Ovary (tissue), 9 donors: Measurements from ENCODE around the gene DGKG. TPM values are rescaled to one million over a fixed set of nuclear protein-coding genes. Genes with fewer than 3 reads are reported as not detected.

Source experiments
- DNase-seq, 5 donors: peaks; one replicate each; pipeline ENCODE4 v3.0.0-alpha.2; 2019 to 2020
- H3K27ac ChIP-seq, 2 donors: fragments of 200-600 bp; one replicate each; pipeline versions ENCODE4 v1.5.1 to v1.8.0; 2019 to 2022
- H3K27me3 ChIP-seq: fragments of 200-600 bp; one replicate; pipeline ENCODE4 v1.8.0; 2022
- H3K36me3 ChIP-seq: fragments of 200-600 bp; sonication (generic); one replicate; pipeline ENCODE4 v1.5.1; 2019
- H3K4me1 ChIP-seq: one replicate; pipeline ENCODE4 v1.8.1; 2013; ENCODE audit warnings: mild to moderate bottlenecking, moderate library complexity; ENCODE audit not compliant: insufficient read depth
- H3K4me3 ChIP-seq: fragments of 200-600 bp; sonication (generic); one replicate; pipeline ENCODE4 v1.5.1; 2017
- H3K9me3 ChIP-seq, 2 donors: fragments of 200-600 bp in 1 of 2; sonication (generic) in 1 of 2; one replicate each; pipeline versions ENCODE4 v1.5.1 to v1.8.1; 2013 to 2019; ENCODE audit warnings: mild to moderate bottlenecking in 1 of 2, moderate library complexity in 1 of 2
- CTCF ChIP-seq, 3 donors: fragments of 450-650 bp in 2 of 3; fragments of 200-600 bp in 1 of 3; IDR thresholded peaks; one replicate each; pipeline versions ENCODE4 v1.5.1 to v1.8.0; 2016 to 2022; ENCODE audit warnings: antibody characterized with exemption in 3 of 3, mild to moderate bottlenecking in 1 of 3
- EP300 ChIP-seq: sonication (generic); formaldehyde crosslinking; IDR thresholded peaks from one replicate; pipeline ENCODE4 v1.6.1; 2017; ENCODE audit warnings: antibody characterized with exemption
- POLR2A ChIP-seq: fragments of 450-650 bp; IDR thresholded peaks from one replicate; pipeline ENCODE4 v1.6.1; 2017; ENCODE audit warnings: antibody characterized with exemption, mild to moderate bottlenecking, moderate library complexity
- WGBS, 3 donors: extraction: QIAGEN DNeasy Blood & Tissue Kit in 1 of 3; methylation state at CpG; one replicate each; pipeline versions ENCODE4 v1.1.5 to v1.1.7; 2013 to 2017; 5-methylcytosine and 5-hydroxymethylcytosine counted together
- intact Hi-C, 4 donors: fragments of 100-400 bp; cut with DNase I; formaldehyde crosslinking; loops; one replicate each; pipeline versions ENCODE4 v1.11.0 to v1.15.1; 2022 to 2023
- polyA plus RNA-seq, 2 donors: library from polyadenylated mRNA; stranded (reverse); fragments of 200-250 nt in 1 of 2; fragments of 350-450 nt in 1 of 2; fragmentation: Illumina TruSeq in 1 of 2; extraction: RNeasy Lipid Tissue Mini Kit (QIAGEN cat#74804) in 1 of 2; gene quantifications; one replicate each; pipeline ENCODE4 v1.2.3, GENCODE V29; 2013 to 2014
- total RNA-seq, 7 donors: library from RNA; depleted of rRNA in 2 of 7; stranded (reverse); fragments of >200 nt in 2 of 7; fragmentation: NEBNext Ultra II Directional in 3 of 7; extraction: Animal tissue kit (Norgen Biotek cat#: 25700) in 3 of 7; gene quantifications; one replicate each; pipeline versions ENCODE4 v1.1.0 to v1.2.4, GENCODE V29; 2016 to 2023
- donor health status: DM: no; HTN: no; CAD: no; lungs with moderate emphysema.
- donor health status: DM: no; HTN: no; CAD: no.
- donor health status: Bipolar disorder and iron deficiency.
- donor health status: DM: yes; HTN: yes; CAD: no.
- donor health status: DM: no; HTN: no; CAD: no.
- donor health status: DM: yes; HTN: yes; CAD: no.

The DGKG gene
- total and polyA plus RNA-seq, 9 donors, result 1.0 to 7.0 (median 4.1) TPM

DNA sequence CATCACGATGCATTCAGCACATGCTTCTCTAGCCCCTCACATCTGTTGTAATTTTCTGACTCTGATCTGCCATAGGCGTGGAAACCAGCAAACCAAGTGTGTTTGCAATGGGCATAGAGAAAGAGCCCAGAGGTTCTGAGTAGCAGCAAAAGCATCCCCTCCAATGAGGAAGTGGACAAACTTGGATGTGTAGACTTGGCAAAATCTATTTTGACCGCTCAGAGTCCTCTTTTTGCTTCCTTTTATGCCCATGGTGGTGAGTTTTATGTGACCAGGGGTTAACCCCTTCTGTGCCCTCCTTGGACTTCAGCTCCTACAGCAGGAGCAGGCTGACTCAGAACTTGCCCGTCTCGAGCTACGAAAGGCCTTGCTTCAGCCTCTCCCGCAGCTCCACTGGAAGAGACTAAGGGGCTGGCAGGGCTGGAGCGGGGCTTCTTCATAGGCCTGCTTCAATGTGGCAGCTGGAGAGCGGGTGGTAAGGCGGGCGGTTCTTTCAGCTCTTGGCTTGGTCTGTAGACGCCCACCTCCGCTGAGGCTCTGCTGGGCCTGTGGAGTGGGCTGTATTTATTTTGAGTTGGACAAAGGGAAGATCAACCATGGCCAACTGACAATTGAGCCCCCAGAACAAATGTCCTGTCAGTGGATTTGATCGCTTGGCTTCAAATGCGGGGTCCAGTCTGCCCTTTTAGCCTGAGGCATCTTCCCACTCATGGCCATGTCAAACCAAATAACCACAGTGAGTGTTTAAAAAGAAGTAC is 246.6 kb downstream of the DGKG start:
- H3K27ac ChIP-seq, result no peak overlapping the region
- intact Hi-C loops, result no loop called here
- H3K4me3 ChIP-seq, result no peak overlapping the region
- H3K36me3 ChIP-seq, result no peaks in the 10 kb centered on the region
- TF ChIP-seq CTCF (IDR thresholded peaks at IDR 0.05) (no peak), POLR2A (no peak), EP300 (no peak)
- H3K27me3 ChIP-seq, result no peaks in the 10 kb centered on the region
- DNase-seq, result no peak
- WGBS, 3 donors, result 81 to 85% (median 81%) methylated on average over 15 of the region's 15 CpGs
- H3K4me1 ChIP-seq, result no peaks in the 10 kb centered on the region
- no peaks in the 10 kb centered on the region for H3K9me3 ChIP-seq

- Histone ChIP-seq H3K27ac (no peak overlapping the region), H3K36me3 (no peaks in the 10 kb centered on the region), H3K4me3 (no peak overlapping the region), H3K9me3 (no peaks in the 10 kb centered on the region), H3K4me1 (peaks cover 7% of the 10 kb centered on the region), H3K27me3 (no peaks in the 10 kb centered on the region)
- WGBS, 3 donors, result 52 to 59% (median 59%) methylated on average over 12 of the region's 12 CpGs
- TF ChIP-seq EP300 (no peak), POLR2A (no peak), CTCF (IDR thresholded peaks at IDR 0.05) (no peak)
- no peak for DNase-seq
- intact Hi-C loops, result no loop called here
Measured at GRCh38 chr3:186110975-186111974, 250.8 kb downstream of the DGKG start.

GRCh38 chr3:186109897-186110803 is 251.9 kb downstream of the DGKG start:
- intact Hi-C loops, result loop anchor here in 1 of 4 donors (2.0 to 10.0 kb wide), 2 partner anchors 169 to 465 kb away; partner anchors contain the start of gene DNAJB11
- H3K9me3 ChIP-seq, result no peaks in the 10 kb centered on the region
- WGBS, 3 donors, result 2 to 5% (median 3%) methylated on average over 35 of the region's 35 CpGs

More at GRCh38 chr3:186109897-186110803, 251.9 kb downstream of the DGKG start:
- Histone ChIP-seq H3K36me3 (no peaks in the 10 kb centered on the region), H3K4me3 (peak overlapping the region; percentile 45), H3K27ac (no peak overlapping the region), H3K4me1 (peaks cover 7% of the 10 kb centered on the region), H3K27me3 (no peaks in the 10 kb centered on the region)
- DNase-seq, result peak in 3 of 5 donors; percentile 30 to 41 (median 36)
- TF ChIP-seq CTCF (IDR thresholded peaks at IDR 0.05) (no peak), POLR2A (no peak), EP300 (no peak)
